ENCODE results near the gene PCMT1.

GRCh38 chr6:149809798-149810197, 60.3 kb downstream of the PCMT1 start:
- no peak for TF ChIP-seq CTCF (conservative IDR thresholded peaks at IDR 0.05)
- TF ChIP-seq ZFX (IDR thresholded peaks at IDR 0.05): no peak

Data from C4-2B (cell line).